ENCODE measurements around the gene SRSF7. TPM values are rescaled to one million over a fixed set of nuclear protein-coding genes. Genes with fewer than 3 reads are reported as not detected.

Gene SRSF7
- total and polyA plus RNA-seq, 9 of the 15 experiments (the other 6 are each of a cell fraction or from before 2014, with no cell fraction given) = 219 to 726 (median 375) TPM

- TF ChIP-seq, protein P1, sequence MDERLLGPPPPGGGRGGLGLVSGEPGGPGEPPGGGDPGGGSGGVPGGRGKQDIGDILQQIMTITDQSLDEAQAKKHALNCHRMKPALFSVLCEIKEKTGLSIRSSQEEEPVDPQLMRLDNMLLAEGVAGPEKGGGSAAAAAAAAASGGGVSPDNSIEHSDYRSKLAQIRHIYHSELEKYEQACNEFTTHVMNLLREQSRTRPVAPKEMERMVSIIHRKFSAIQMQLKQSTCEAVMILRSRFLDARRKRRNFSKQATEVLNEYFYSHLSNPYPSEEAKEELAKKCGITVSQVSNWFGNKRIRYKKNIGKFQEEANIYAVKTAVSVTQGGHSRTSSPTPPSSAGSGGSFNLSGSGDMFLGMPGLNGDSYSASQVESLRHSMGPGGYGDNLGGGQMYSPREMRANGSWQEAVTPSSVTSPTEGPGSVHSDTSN (CRISPR knock-in tag; IDR thresholded peaks at IDR 0.05; ENCODE audit: low read depth) = no peak
- TF ChIP-seq, protein P1 (tag; conservative IDR thresholded peaks at IDR 0.05; ENCODE audit: low read depth) = no peak
- TF ChIP-seq ZNF586 (CRISPR knock-in tag; conservative IDR thresholded peaks at IDR 0.05) (no peak), HNRNPK (IDR thresholded peaks at IDR 0.05; ENCODE audit: low read depth, low read length, poor library complexity, severe bottlenecking) (no peak), ZBTB11 (CRISPR knock-in tag; IDR thresholded peaks at IDR 0.05) (peak in 1 of 3 experiments; percentile 75; a peak in 2 of 6 replicates), NCOA6 (IDR thresholded peaks at IDR 0.05) (no peak), DMBX1 (CRISPR knock-in tag; IDR thresholded peaks at IDR 0.05; ENCODE audit: borderline replicate concordance) (peak; percentile 45; the same call in 1 of the 2 replicates), ZFP36 (IDR thresholded peaks at IDR 0.05; ENCODE audit: low read depth, low read length, partially characterized antibody) (peak; percentile 3), DIDO1 (tag; IDR thresholded peaks at IDR 0.05; ENCODE audit: low read depth) (0 out of 2 replicates have a peak, but pooled peaks have one; percentile 52), KAT7 (CRISPR knock-in tag; IDR thresholded peaks at IDR 0.05; ENCODE audit: borderline replicate concordance) (peak; percentile 99; the same call in 1 of the 2 replicates), TFE3 (CRISPR knock-in tag; IDR thresholded peaks at IDR 0.05) (no peak), ZNF347 (CRISPR knock-in tag; IDR thresholded peaks at IDR 0.05; ENCODE audit: low read depth) (no peak), ZNF146 (CRISPR knock-in tag; IDR thresholded peaks at IDR 0.05; ENCODE audit: unreplicated experiment) (peak; percentile 3), ETV5 (CRISPR knock-in tag; IDR thresholded peaks at IDR 0.05; ENCODE audit: low read depth) (no peak; the same call in 1 of the 2 replicates)
- TF ChIP-seq, protein P2, sequence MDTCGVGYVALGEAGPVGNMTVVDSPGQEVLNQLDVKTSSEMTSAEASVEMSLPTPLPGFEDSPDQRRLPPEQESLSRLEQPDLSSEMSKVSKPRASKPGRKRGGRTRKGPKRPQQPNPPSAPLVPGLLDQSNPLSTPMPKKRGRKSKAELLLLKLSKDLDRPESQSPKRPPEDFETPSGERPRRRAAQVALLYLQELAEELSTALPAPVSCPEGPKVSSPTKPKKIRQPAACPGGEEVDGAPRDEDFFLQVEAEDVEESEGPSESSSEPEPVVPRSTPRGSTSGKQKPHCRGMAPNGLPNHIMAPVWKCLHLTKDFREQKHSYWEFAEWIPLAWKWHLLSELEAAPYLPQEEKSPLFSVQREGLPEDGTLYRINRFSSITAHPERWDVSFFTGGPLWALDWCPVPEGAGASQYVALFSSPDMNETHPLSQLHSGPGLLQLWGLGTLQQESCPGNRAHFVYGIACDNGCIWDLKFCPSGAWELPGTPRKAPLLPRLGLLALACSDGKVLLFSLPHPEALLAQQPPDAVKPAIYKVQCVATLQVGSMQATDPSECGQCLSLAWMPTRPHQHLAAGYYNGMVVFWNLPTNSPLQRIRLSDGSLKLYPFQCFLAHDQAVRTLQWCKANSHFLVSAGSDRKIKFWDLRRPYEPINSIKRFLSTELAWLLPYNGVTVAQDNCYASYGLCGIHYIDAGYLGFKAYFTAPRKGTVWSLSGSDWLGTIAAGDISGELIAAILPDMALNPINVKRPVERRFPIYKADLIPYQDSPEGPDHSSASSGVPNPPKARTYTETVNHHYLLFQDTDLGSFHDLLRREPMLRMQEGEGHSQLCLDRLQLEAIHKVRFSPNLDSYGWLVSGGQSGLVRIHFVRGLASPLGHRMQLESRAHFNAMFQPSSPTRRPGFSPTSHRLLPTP (IDR thresholded peaks at IDR 0.05; ENCODE audit: borderline replicate concordance, extremely low read depth, insufficient read length) = no peak
Observed at GRCh38 chr2:38750891-38751595, at the start of gene SRSF7 (continued).

Measured in K562 (cell line).